Astrocyte of the spinal cord (primary cell): ENCODE results near the gene UGT1A6.

ENCODE experiments used
- DNase-seq: peaks from one replicate; pipeline ENCODE4 v3.0.0; 2011; ENCODE audit warnings: low read depth, low spot score
- H3K4me3 ChIP-seq: 2 replicates; pipeline ENCODE4 v1.5.1; 2011; ENCODE audit warnings: low read depth, mild to moderate bottlenecking, low read length, moderate library complexity
- CTCF ChIP-seq: IDR thresholded peaks from 2 replicates; pipeline ENCODE4 v1.5.1; 2012; ENCODE audit warnings: low read depth, mild to moderate bottlenecking, low read length, inconsistent platforms
- in situ Hi-C: cut with HindIII; loops from 2 replicates; pipeline ENCODE4 v1.10.0; 2017; ENCODE audit warnings: low sequenced_read_pairs

Gene UGT1A6

GRCh38 chr2:233764264-233764663, 71.6 kb downstream of the UGT1A6 start:
- TF ChIP-seq CTCF = no peak
- peak; percentile 35 for DNase-seq
- no peak overlapping the region for H3K4me3 ChIP-seq
- in situ Hi-C loops = no loop called here

- H3K4me3 ChIP-seq = no peak overlapping the region
- DNase-seq = no peak
- in situ Hi-C loops = no loop called here
- TF ChIP-seq CTCF = no peak
These were observed 72.1 kb downstream of the UGT1A6 start for GRCh38 chr2:233764761-233765160.

- no peak for TF ChIP-seq CTCF
- in situ Hi-C loops = no loop called here
- no peak overlapping the region for H3K4me3 ChIP-seq
- DNase-seq = no peak
These were observed 73.7 kb downstream of the UGT1A6 start for GRCh38 chr2:233766416-233766815.

GRCh38 chr2:233768076-233768475, 75.4 kb downstream of the UGT1A6 start:
- no peak for DNase-seq
- H3K4me3 ChIP-seq = no peak overlapping the region
- TF ChIP-seq CTCF = no peak
- in situ Hi-C loops = no loop called here

GRCh38 chr2:233769260-233769659, 76.6 kb downstream of the UGT1A6 start:
- no peak for TF ChIP-seq CTCF
- no peak overlapping the region for H3K4me3 ChIP-seq
- DNase-seq = no peak
- in situ Hi-C loops = no loop called here

- no peak for DNase-seq
- H3K4me3 ChIP-seq = no peak overlapping the region
- TF ChIP-seq CTCF = no peak
- in situ Hi-C loops = no loop called here
These were observed 79.5 kb downstream of the UGT1A6 start for GRCh38 chr2:233772153-233772552.

GRCh38 chr2:233772583-233772982, 79.9 kb downstream of the UGT1A6 start:
- no peak for TF ChIP-seq CTCF
- no peak for DNase-seq
- H3K4me3 ChIP-seq = no peak overlapping the region
- in situ Hi-C loops = no loop called here
